Lung (tissue), 12 donors: Measurements from ENCODE around the gene TTC28. TPM values are rescaled to one million over a fixed set of nuclear protein-coding genes. Genes with fewer than 3 reads are reported as not detected.

Experiments used
- ATAC-seq: fragments of 200-7000 bp; cut with Tn5 transposase; one replicate; pipeline ENCODE4 v1.9.1; 2020; ENCODE audit warnings: moderate number of reproducible peaks; ENCODE audit not compliant: insufficient read depth, low FRiP score
- DNase-seq, 3 donors: peaks; one replicate each; pipeline ENCODE4 v3.0.0-alpha.2; 2013 to 2017
- H3K27ac ChIP-seq, 2 donors: one replicate each; pipeline ENCODE4 v1.5.1; 2013; ENCODE audit warnings: mild to moderate bottlenecking in 2 of 2, moderate library complexity in 2 of 2, control low read depth in 1 of 2, inconsistent platforms in 1 of 2, low read depth in 1 of 2, low read length in 1 of 2
- H3K27me3 ChIP-seq, 3 donors: one replicate each; pipeline ENCODE4 v1.5.1; 2013; ENCODE audit warnings: low read length in 2 of 3; ENCODE audit not compliant: control insufficient read depth in 3 of 3, insufficient read depth in 3 of 3
- H3K36me3 ChIP-seq, 4 donors: one replicate each; pipeline ENCODE4 v1.5.1; 2013; ENCODE audit warnings: low read length in 4 of 4, mild to moderate bottlenecking in 1 of 4, moderate library complexity in 1 of 4; ENCODE audit not compliant: control insufficient read depth in 4 of 4, insufficient read depth in 4 of 4
- H3K4me1 ChIP-seq, 5 donors: one replicate each; pipeline ENCODE4 v1.5.1; 2013; ENCODE audit warnings: low read length in 5 of 5, mild to moderate bottlenecking in 2 of 5, moderate library complexity in 1 of 5; ENCODE audit not compliant: control insufficient read depth in 5 of 5, insufficient read depth in 5 of 5
- H3K4me3 ChIP-seq: one replicate; pipeline ENCODE4 v1.5.1; 2013; ENCODE audit warnings: mild to moderate bottlenecking, control low read depth, moderate library complexity
- H3K9ac ChIP-seq, 2 donors: one replicate each; pipeline ENCODE4 v1.5.1; 2013; ENCODE audit warnings: low read length in 2 of 2, control low read depth in 1 of 2; ENCODE audit not compliant: insufficient read depth in 1 of 2
- H3K9me3 ChIP-seq, 4 donors: one replicate each; pipeline ENCODE4 v1.5.1; 2013; ENCODE audit warnings: low read length in 3 of 4, mild to moderate bottlenecking in 1 of 4, moderate library complexity in 1 of 4; ENCODE audit not compliant: control insufficient read depth in 4 of 4, insufficient read depth in 3 of 4
- CTCF ChIP-seq: IDR thresholded peaks from 2 replicates; pipeline ENCODE4 v1.5.1; 2012; ENCODE audit warnings: mild to moderate bottlenecking; ENCODE audit errors: control extremely low read depth, extremely low read depth
- WGBS, 2 donors: extraction: QIAGEN DNeasy Blood & Tissue Kit; methylation state at CpG; one replicate each; pipeline ENCODE4 v1.1.7; 2013; 5-methylcytosine and 5-hydroxymethylcytosine counted together
- polyA plus RNA-seq, 2 donors: library from polyadenylated mRNA; stranded (reverse); fragments of 200-250 nt; gene quantifications; one replicate each; pipeline ENCODE4 v1.2.1, GENCODE V29; 2013
- total RNA-seq, 2 donors: library from RNA; depleted of rRNA in 1 of 2; stranded (reverse); fragments of >200 nt in 1 of 2; gene quantifications; one replicate each; pipeline ENCODE4 v1.2.1, GENCODE V29; 2014 to 2021
- donor health status: control.
- donor health status: control.
- donor health status: Bipolar disorder and iron deficiency.
- donor health status: healthy.
- donor health status: DM: yes; HTN: yes; CAD: no.

TTC28 gene
- total and polyA plus RNA-seq, 4 donors: 4.7 to 72.2 (median 24.8) TPM

GRCh38 chr22:27961182-27961581 is 718.5 kb downstream of the TTC28 start:
- no peak for TF ChIP-seq CTCF
- no peaks in the 10 kb centered on the region for H3K9me3 ChIP-seq
- H3K27ac ChIP-seq: no peak overlapping the region
- H3K9ac ChIP-seq: no peak overlapping the region
- ATAC-seq (no peak), DNase-seq (no peak)
- no peaks in the 10 kb centered on the region for H3K27me3 ChIP-seq
- H3K4me3 ChIP-seq: no peak overlapping the region
- WGBS, 2 donors: 87 to 91% methylated on average over 4 of the region's 4 CpGs
- H3K4me1 ChIP-seq: peaks cover 0 to 24% (median 2%) of the 10 kb centered on the region in 5 donors
- peaks cover 0 to 1% (median 0%) of the 10 kb centered on the region in 4 donors for H3K36me3 ChIP-seq

GRCh38 chr22:27959335-27960090 is 720.1 kb downstream of the TTC28 start:
- DNase-seq (no peak), ATAC-seq (no peak)
- Histone ChIP-seq H3K4me1 (peaks cover 0 to 24% (median 2%) of the 10 kb centered on the region in 5 donors), H3K4me3 (no peak overlapping the region), H3K9ac (no peak overlapping the region), H3K27me3 (no peaks in the 10 kb centered on the region), H3K27ac (no peak overlapping the region), H3K36me3 (no peaks in the 10 kb centered on the region), H3K9me3 (no peaks in the 10 kb centered on the region)
- 55 to 80% methylated on average over 8 of the region's 8 CpGs for WGBS, 2 donors
- no peak for TF ChIP-seq CTCF

- H3K9ac ChIP-seq: peak overlapping the region in 1 of 2 donors; percentile 34
- H3K4me3 ChIP-seq: no peak overlapping the region
- no peak overlapping the region for H3K27ac ChIP-seq
- DNase-seq (peak in 2 of 3 donors; percentile 54 to 68), ATAC-seq (peak; percentile 19)
- TF ChIP-seq CTCF: no peak
- peaks cover 0 to 17% (median 0%) of the 10 kb centered on the region in 5 donors for H3K4me1 ChIP-seq
- no peaks in the 10 kb centered on the region for H3K36me3 ChIP-seq
- no peaks in the 10 kb centered on the region for H3K9me3 ChIP-seq
- 55 to 63% methylated on average over 3 of the region's 3 CpGs for WGBS, 2 donors
- no peaks in the 10 kb centered on the region for H3K27me3 ChIP-seq
These were observed 726.9 kb downstream of the TTC28 start for GRCh38 chr22:27952779-27953178.
